ENCODE results near the gene GON4L. TPM values are rescaled to one million over a fixed set of nuclear protein-coding genes. Genes with fewer than 3 reads are reported as not detected.
"Not testable (repeated sequence)": the region's sequence is repeated elsewhere in the genome, so short reads cannot be mapped to it uniquely, and the experiment has no call there.

The GON4L gene
- total RNA-seq, 1 donor from 2014 or later = 24.2 TPM

GRCh38 chr1:155872527-155872926 is 15.5 kb upstream of the GON4L start:
- DNase-seq (ENCODE audit: low read depth) = no peak

GRCh38 chr1:155871390-155871789 is 14.4 kb upstream of the GON4L start:
- DNase-seq (ENCODE audit: low read depth) = peak; percentile 63

GRCh38 chr1:155867766-155868165 is 10.8 kb upstream of the GON4L start:
- no peak for DNase-seq (ENCODE audit: low read depth)

- peak; percentile 64 for DNase-seq (ENCODE audit: low read depth)
Observed at GRCh38 chr1:155864393-155864792, 7.4 kb upstream of the GON4L start.

- DNase-seq (ENCODE audit: low read depth) = no peak
Observed at GRCh38 chr1:155861896-155862295, 4.9 kb upstream of the GON4L start.

- DNase-seq (ENCODE audit: low read depth) = no peak
Observed at GRCh38 chr1:155860970-155861510, 4.0 kb upstream of the GON4L start.

GRCh38 chr1:155859881-155860871 is 3.2 kb upstream of the GON4L start:
- peak; percentile 80 for DNase-seq (ENCODE audit: low read depth)

- peak; percentile 97 for DNase-seq (ENCODE audit: low read depth)
Observed at GRCh38 chr1:155859234-155859829, 2.3 kb upstream of the GON4L start, which contains the start of gene SYT11. Gene SYT11 (plus strand): TSS chr1:155859567. CDS start chr1:155859762, 195 bp downstream.

GRCh38 chr1:155858800-155859233 is 1.8 kb upstream of the GON4L start:
- no peak for DNase-seq (ENCODE audit: low read depth)

GRCh38 chr1:155856257-155856974 is 598 bp downstream of the GON4L start:
- no peak for DNase-seq (ENCODE audit: low read depth)

GRCh38 chr1:155850345-155850744 is 6.7 kb downstream of the GON4L start:
- no peak for DNase-seq (ENCODE audit: low read depth)

- DNase-seq (ENCODE audit: low read depth) = no peak
Observed at GRCh38 chr1:155847823-155848529, 9.0 kb downstream of the GON4L start.

GRCh38 chr1:155844860-155845421 is 12.1 kb downstream of the GON4L start:
- DNase-seq (ENCODE audit: low read depth) = no peak

GRCh38 chr1:155840386-155840785 is 16.6 kb downstream of the GON4L start:
- DNase-seq (ENCODE audit: low read depth) = no peak

GRCh38 chr1:155835548-155835947 is 21.5 kb downstream of the GON4L start:
- no peak for DNase-seq (ENCODE audit: low read depth)

- not testable (repeated sequence) for DNase-seq (ENCODE audit: low read depth)
Observed at GRCh38 chr1:155834927-155835399, 22.1 kb downstream of the GON4L start.

- DNase-seq (ENCODE audit: low read depth) = peak; percentile 17
Observed at GRCh38 chr1:155834296-155834926, 22.6 kb downstream of the GON4L start.

- DNase-seq (ENCODE audit: low read depth) = no peak
Observed at GRCh38 chr1:155833665-155834295, 23.2 kb downstream of the GON4L start.

Measured in myocyte (in vitro differentiated cells).